ENCODE results near the gene MYBPH. TPM values are rescaled to one million over a fixed set of nuclear protein-coding genes. Genes with fewer than 3 reads are reported as not detected.

The MYBPH gene
- total and polyA plus RNA-seq, 2 donors (not counting 1 experiment from before 2014, with no cell fraction given): not detected

DNA sequence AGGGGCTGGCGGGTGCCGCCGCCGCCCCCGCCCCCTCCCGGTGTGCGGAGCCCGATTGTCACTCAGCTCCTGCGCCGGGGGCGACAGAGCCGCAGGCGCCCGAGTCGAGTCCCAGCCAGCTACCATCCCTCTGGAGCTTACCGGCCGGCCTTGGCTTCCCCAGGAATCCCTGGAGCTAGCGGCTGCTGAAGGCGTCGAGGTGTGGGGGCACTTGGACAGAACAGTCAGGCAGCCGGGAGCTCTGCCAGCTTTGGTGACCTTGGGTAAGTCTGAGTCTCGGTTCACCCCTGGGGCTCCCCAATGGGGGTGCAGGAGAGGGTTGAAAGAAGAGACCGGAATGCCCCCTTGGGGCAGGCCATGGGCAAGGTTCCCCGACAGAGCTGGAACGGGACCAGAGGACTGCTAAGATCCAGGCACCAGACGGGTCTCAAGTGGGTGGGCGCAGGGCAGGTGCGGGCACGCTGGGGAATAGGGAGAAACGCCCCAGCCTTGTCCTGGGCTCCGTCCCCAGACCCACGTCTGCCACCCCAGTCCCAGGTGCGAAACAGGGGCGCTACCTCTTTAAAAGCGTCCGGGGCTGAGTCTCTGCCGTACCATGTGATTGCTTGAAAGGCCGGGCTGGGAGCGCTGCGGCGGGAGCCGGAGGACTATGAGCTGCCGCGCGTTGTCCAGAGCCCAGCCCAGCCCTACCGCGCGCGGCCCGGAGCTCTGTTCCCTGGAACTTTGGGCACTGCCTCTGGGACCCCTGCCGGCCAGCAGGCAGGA lies 47.8 kb downstream of the MYBPH start, which contains the start of gene ADORA1:
Gene ADORA1 (plus strand): TSS at position 61 of the 765 bp plus-strand sequence. CDS start 1,116 bp downstream, outside the sequence.
- no peaks in the 10 kb centered on the region for H3K79me2 ChIP-seq (ENCODE audit: control insufficient read depth, insufficient read depth, low read length)
- peaks cover 64% of the 10 kb centered on the region for H3K27me3 Mint-ChIP-seq
- peaks cover 9% of the 10 kb centered on the region for H3K4me1 Mint-ChIP-seq
- no peaks in the 10 kb centered on the region for H4K20me1 ChIP-seq (ENCODE audit: control insufficient read depth, insufficient read depth, low read length, poor library complexity, severe bottlenecking)
- no peak within 1 kb of the TSS for H3K9ac ChIP-seq (ENCODE audit: low read length)
- TF ChIP-seq, protein P1, sequence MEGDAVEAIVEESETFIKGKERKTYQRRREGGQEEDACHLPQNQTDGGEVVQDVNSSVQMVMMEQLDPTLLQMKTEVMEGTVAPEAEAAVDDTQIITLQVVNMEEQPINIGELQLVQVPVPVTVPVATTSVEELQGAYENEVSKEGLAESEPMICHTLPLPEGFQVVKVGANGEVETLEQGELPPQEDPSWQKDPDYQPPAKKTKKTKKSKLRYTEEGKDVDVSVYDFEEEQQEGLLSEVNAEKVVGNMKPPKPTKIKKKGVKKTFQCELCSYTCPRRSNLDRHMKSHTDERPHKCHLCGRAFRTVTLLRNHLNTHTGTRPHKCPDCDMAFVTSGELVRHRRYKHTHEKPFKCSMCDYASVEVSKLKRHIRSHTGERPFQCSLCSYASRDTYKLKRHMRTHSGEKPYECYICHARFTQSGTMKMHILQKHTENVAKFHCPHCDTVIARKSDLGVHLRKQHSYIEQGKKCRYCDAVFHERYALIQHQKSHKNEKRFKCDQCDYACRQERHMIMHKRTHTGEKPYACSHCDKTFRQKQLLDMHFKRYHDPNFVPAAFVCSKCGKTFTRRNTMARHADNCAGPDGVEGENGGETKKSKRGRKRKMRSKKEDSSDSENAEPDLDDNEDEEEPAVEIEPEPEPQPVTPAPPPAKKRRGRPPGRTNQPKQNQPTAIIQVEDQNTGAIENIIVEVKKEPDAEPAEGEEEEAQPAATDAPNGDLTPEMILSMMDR (IDR thresholded peaks at IDR 0.05): no peak
- TF ChIP-seq EZH2 (IDR thresholded peaks at IDR 0.05; ENCODE audit: borderline replicate concordance, insufficient read depth, low read depth, low read length, poor library complexity, severe bottlenecking): no peak
- no peak within 1 kb of the TSS for H3K4me3 ChIP-seq (ENCODE audit: control extremely low read depth in 1 of 5, extremely low read depth in 1 of 5, insufficient read depth in 1 of 5, low read depth in 2 of 5, low read length in 4 of 5)
- no peak within 1 kb of the TSS for H2AFZ ChIP-seq (ENCODE audit: insufficient read depth, low read depth, low read length, poor library complexity, severe bottlenecking)
- H3K27ac Mint-ChIP-seq: no peak within 1 kb of the TSS
- H3K27ac ChIP-seq (ENCODE audit: low read length in 2 of 2): no peak within 1 kb of the TSS
- intact Hi-C loops (cut with micrococcal nuclease): no loop called here
- peaks cover 0 to 6% (median 0%) of the 10 kb centered on the region in 3 donors for H3K9me3 ChIP-seq (ENCODE audit: control extremely low read depth in 1 of 3, control insufficient read depth in 2 of 3, insufficient read depth in 1 of 3, low read length in 2 of 3)
- no peaks in the 10 kb centered on the region for H3K9me3 Mint-ChIP-seq (ENCODE audit: insufficient read depth)
- peak within 1 kb of the TSS; percentile 48 for H3K4me3 Mint-ChIP-seq
- CTCF ChIA-PET: no interaction called here
- POLR2A ChIA-PET: no interaction called here
- peak within 1 kb of the TSS; percentile 51 for H3K4me2 ChIP-seq (replicated peaks; ENCODE audit: low read depth, low read length, poor library complexity, severe bottlenecking)
- ATAC-seq (ENCODE audit: low read depth) (no peak), DNase-seq (no peak)
- peaks cover 0 to 43% (median 16%) of the 10 kb centered on the region in 4 experiments for H3K27me3 ChIP-seq (replicated peaks in 1 of 4; ENCODE audit: control extremely low read depth in 1 of 4, control insufficient read depth in 3 of 4, insufficient read depth in 4 of 4, low read length in 3 of 4)
- peaks cover 7 to 12% of the 10 kb centered on the region in 2 donors for H3K4me1 ChIP-seq (ENCODE audit: control insufficient read depth in 2 of 2, insufficient read depth in 2 of 2, low read length in 2 of 2)
- WGBS (ENCODE audit: insufficient coverage): 3% methylated on average over 51 of the region's 51 CpGs
- no peaks in the 10 kb centered on the region for H3K36me3 ChIP-seq (replicated peaks in 1 of 2; ENCODE audit: control extremely low read depth in 1 of 2, control insufficient read depth in 1 of 2, extremely low read depth in 1 of 2, insufficient read depth in 2 of 2, low read length in 1 of 2)

Data from B cell (primary cell).